ENCODE measurements around the gene AARSD1.
A peak's percentile ranks its signal among the peaks of the same experiment; 100 is the strongest.

DNA sequence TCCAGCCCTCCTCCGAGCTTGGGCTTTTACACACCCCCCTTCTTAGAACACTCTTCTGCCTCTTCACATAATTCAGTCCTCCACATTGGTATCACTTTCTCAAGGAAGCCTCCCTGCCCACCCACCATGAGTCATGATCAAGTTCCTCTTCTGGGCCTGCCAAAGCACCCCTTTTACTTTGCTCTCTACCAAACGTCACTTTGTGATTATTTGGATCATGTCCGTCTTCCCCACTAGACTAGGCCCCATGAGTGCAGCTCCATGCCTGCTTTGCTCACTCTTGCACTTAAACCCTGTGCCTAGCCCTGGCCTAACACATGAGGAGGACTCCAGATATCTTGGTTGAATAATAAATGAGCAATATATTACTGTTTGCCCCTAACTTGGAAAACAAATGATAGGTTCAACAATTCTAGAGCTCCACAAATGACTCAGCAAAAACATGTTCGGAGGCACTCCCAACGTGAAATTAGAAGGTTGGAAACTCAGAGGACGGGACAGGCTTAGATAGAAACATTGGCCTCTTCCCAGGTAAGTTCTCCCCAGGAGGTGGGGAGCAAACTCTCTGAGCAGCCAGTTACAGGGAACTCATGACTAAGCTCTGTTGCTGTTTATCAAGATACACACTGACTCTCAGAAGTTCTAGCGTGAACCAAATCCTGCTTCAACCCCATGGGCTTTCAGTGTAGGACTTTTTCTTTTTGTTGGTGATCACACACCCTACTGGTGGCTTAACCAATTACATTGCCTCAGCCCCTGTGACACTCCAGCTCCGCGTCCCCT, 35.3 kb downstream of the AARSD1 start:
- TF ChIP-seq, protein P1, sequence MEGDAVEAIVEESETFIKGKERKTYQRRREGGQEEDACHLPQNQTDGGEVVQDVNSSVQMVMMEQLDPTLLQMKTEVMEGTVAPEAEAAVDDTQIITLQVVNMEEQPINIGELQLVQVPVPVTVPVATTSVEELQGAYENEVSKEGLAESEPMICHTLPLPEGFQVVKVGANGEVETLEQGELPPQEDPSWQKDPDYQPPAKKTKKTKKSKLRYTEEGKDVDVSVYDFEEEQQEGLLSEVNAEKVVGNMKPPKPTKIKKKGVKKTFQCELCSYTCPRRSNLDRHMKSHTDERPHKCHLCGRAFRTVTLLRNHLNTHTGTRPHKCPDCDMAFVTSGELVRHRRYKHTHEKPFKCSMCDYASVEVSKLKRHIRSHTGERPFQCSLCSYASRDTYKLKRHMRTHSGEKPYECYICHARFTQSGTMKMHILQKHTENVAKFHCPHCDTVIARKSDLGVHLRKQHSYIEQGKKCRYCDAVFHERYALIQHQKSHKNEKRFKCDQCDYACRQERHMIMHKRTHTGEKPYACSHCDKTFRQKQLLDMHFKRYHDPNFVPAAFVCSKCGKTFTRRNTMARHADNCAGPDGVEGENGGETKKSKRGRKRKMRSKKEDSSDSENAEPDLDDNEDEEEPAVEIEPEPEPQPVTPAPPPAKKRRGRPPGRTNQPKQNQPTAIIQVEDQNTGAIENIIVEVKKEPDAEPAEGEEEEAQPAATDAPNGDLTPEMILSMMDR (IDR thresholded peaks at IDR 0.05; ENCODE audit: low read depth, low read length, poor library complexity, severe bottlenecking), result peak; percentile 71
- TF ChIP-seq EZH2phosphoT487 (IDR thresholded peaks at IDR 0.05; ENCODE audit: borderline replicate concordance, low read length), result no peak
